HCT116 (cell line): ENCODE measurements around the gene AGAP6. TPM values are rescaled to one million over a fixed set of nuclear protein-coding genes. Genes with fewer than 3 reads are reported as not detected.
"Not testable (repeated sequence)": the region's sequence is repeated elsewhere in the genome, so short reads cannot be mapped to it uniquely, and the experiment has no call there.

Experiments used
- ATAC-seq: fragments of 200-7000 bp; cut with Tn5 transposase; 2 replicates; pipeline ENCODE4 v1.9.1; 2020; ENCODE audit warnings: mild to moderate bottlenecking, moderate library complexity
- BruUV-seq: library from RNA; stranded (reverse); fragments of 400-500 nt; replicated peaks from 2 replicates; lab custom pipeline; 2021; lab: Mats Ljungman, UMichigan
- CTCF ChIA-PET: fragments of 300-600 bp; sonication (Branson Sonifier 250); formaldehyde crosslinking; loops from one replicate; lab custom pipeline; 2021; ENCODE audit warnings: antibody characterized with exemption; lab: Charles Lee
- POLR2A ChIA-PET: fragments of 300-600, 350-600 bp; sonication (Branson Sonifier 250); formaldehyde crosslinking; loops from one replicate; lab custom pipeline; 2021; ENCODE audit warnings: antibody characterized with exemption; lab: Charles Lee
- RAD21 ChIA-PET, 2 experiments: fragments of 300-600 bp; sonication (Branson Sonifier 250); formaldehyde crosslinking; loops; one replicate each; lab custom pipeline; 2023; ENCODE audit warnings: low total read pairs in 2 of 2; ENCODE audit not compliant: uncharacterized antibody in 2 of 2, unreplicated experiment in 2 of 2, low non-redundant PET in 1 of 2; lab: Charles Lee
- DNase-seq: peaks from one replicate; pipeline ENCODE4 v3.0.0-alpha.2; 2010; ENCODE audit warnings: low read depth, low spot score
- H2AFZ ChIP-seq: fragments of 200-600 bp; shearing (Covaris generic), sonication (generic); 2 replicates; pipeline ENCODE4 v1.6.1; 2017; ENCODE audit warnings: low read depth, mixed run types, mixed read lengths, antibody characterized with exemption, low read length; ENCODE audit not compliant: poor library complexity, severe bottlenecking
- H3K27ac ChIP-seq: 2 replicates; pipeline ENCODE4 v1.5.1; 2012; ENCODE audit warnings: low read depth, low read length
- H3K27me3 ChIP-seq: fragments of 200-600 bp; sonication (generic); 2 replicates; pipeline ENCODE4 v1.6.1; 2016; ENCODE audit warnings: mixed run types, low read length, mixed read lengths; ENCODE audit not compliant: insufficient read depth
- H3K36me3 ChIP-seq, 2 experiments: fragments of 200-500 bp in 1 of 2; fragments of 200-600 bp in 1 of 2; sonication (Bioruptor generic) in 1 of 2; sonication (generic) in 1 of 2; 2 replicates each; pipeline versions ENCODE4 v1.5.1 to v1.6.1; 2014 to 2016; ENCODE audit warnings: low read length in 2 of 2, inconsistent platforms in 1 of 2, mixed read lengths in 1 of 2, mixed run types in 1 of 2; ENCODE audit not compliant: insufficient read depth in 2 of 2, control insufficient read depth in 1 of 2
- H3K4me1 ChIP-seq, 2 experiments: fragments of 200-600 bp in 1 of 2; sonication (generic) in 1 of 2; 2 replicates each; pipeline versions ENCODE4 v1.5.1 to v1.6.1; 2012 to 2017; ENCODE audit warnings: low read length in 2 of 2, inconsistent platforms in 1 of 2, mild to moderate bottlenecking in 1 of 2, mixed read lengths in 1 of 2, mixed run types in 1 of 2, moderate library complexity in 1 of 2; ENCODE audit not compliant: insufficient read depth in 2 of 2, control insufficient read depth in 1 of 2
- H3K4me2 ChIP-seq: fragments of 200-600 bp; sonication (generic); 2 replicates; pipeline ENCODE4 v1.6.1; 2017; ENCODE audit warnings: mixed run types, low read length, mixed read lengths
- H3K4me3 ChIP-seq, 2 experiments: fragments of 200-600 bp in 1 of 2; sonication (generic) in 1 of 2; replicated peaks in 1 of 2; 2 replicates each; pipeline ENCODE4 v1.5.1; 2011 to 2016; ENCODE audit warnings: low read length in 2 of 2, control low read depth in 1 of 2, low read depth in 1 of 2, mild to moderate bottlenecking in 1 of 2, mixed read lengths in 1 of 2, mixed run types in 1 of 2
- H3K79me2 ChIP-seq: fragments of 200-600 bp; sonication (generic); 2 replicates; pipeline ENCODE4 v1.6.1; 2017; ENCODE audit warnings: mild to moderate bottlenecking, mixed run types, low read length, moderate library complexity, mixed read lengths; ENCODE audit not compliant: insufficient read depth
- H3K9ac ChIP-seq: fragments of 200-600 bp; sonication (generic); 2 replicates; pipeline ENCODE4 v1.6.1; 2016; ENCODE audit warnings: low read length, mixed read lengths
- H3K9me2 ChIP-seq: fragments of 200-600 bp; sonication (generic), shearing (Covaris generic); 2 replicates; pipeline ENCODE4 v1.6.1; 2017; ENCODE audit warnings: mixed run types, mild to moderate bottlenecking, moderate library complexity; ENCODE audit not compliant: insufficient read depth
- H3K9me3 ChIP-seq, 2 experiments: fragments of 200-500 bp in 1 of 2; fragments of 200-600 bp in 1 of 2; sonication (Bioruptor generic) in 1 of 2; sonication (generic) in 1 of 2; 2 replicates each; pipeline ENCODE4 v1.6.1; 2014 to 2017; ENCODE audit warnings: low read length in 2 of 2, mixed read lengths in 2 of 2, inconsistent platforms in 1 of 2, low read depth in 1 of 2, mild to moderate bottlenecking in 1 of 2, mixed run types in 1 of 2, moderate library complexity in 1 of 2; ENCODE audit not compliant: control insufficient read depth in 1 of 2, insufficient read depth in 1 of 2
- H4K20me1 ChIP-seq: fragments of 200-600 bp; sonication (generic), shearing (Covaris generic); 2 replicates; pipeline ENCODE4 v1.6.1; 2017; ENCODE audit warnings: mixed run types, mild to moderate bottlenecking, moderate library complexity; ENCODE audit not compliant: insufficient read depth
- intact Hi-C: fragments of 100-400 bp; cut with micrococcal nuclease; formaldehyde crosslinking; loops from 2 replicates; pipeline ENCODE4 v1.10.0; 2022
- total RNA-seq: library from RNA; stranded (reverse); gene quantifications from one replicate; pipeline ENCODE4 v1.2.1, GENCODE V29; 2021; ENCODE audit not compliant: unreplicated experiment

The AGAP6 gene
- total RNA-seq, 1 experiment from 2014 or later = 13.1 TPM

DNA sequence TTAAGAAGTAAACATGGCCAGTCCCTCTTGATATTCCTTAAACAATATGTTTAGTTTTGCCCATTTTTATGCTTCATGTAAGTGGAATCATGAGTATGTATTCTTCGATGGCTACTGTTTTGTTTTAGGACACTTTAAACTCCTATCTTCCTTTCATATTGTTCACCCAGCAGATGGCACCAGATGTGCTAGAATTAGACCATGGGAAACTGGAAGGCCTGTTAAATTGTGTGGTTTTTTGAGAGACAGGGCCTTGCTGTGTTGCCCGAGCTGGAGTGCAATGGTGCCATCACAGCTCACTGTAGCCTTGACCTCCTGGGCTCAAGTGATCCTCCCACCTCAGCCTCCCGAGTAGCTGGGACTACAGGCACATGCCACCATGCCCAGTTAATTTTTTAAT lies 35.1 kb upstream of the AGAP6 start:
- H3K4me1 ChIP-seq, H3K27ac ChIP-seq, H4K20me1 ChIP-seq, H3K4me3 ChIP-seq, intact Hi-C loops, H2AFZ ChIP-seq, CTCF ChIA-PET, H3K9ac ChIP-seq, RAD21 ChIA-PET, DNase-seq, POLR2A ChIA-PET, BruUV-seq, H3K27me3 ChIP-seq, H3K9me2 ChIP-seq, H3K4me2 ChIP-seq, H3K36me3 ChIP-seq, H3K9me3 ChIP-seq: not testable (repeated sequence)
- H3K79me2 ChIP-seq = peaks cover 58% of the 10 kb centered on the region
- ATAC-seq = peak; percentile 55; the same call in 1 of the 2 replicates

DNA sequence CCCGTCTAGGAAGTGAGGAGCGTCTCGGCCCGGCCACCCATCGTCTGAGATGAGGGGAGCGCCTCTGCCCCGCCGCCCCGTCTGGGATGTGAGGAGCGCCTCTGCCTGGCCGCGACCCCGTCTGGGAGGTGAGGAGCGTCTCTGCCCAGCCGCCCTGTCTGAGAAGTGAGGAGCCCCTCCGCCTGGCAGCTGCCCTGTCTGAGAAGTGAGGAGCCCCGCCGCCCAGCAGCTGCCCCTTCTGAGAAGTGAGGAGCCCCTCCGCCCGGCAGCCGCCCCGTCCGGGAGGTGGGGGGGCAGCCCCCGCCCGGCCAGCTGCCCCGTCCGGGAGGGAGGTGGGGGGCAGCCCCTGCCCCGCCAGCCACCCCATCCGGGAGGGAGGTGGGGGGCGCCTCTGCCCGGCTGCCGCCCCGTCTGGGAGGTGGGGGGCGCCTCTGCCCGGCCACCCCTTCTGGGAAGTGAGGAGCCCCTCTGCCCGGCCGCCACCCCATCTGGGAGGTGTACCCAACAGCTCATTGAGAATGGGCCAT lies 17.8 kb upstream of the AGAP6 start:
- H3K79me2 ChIP-seq, H3K4me2 ChIP-seq, H3K4me1 ChIP-seq, H3K27ac ChIP-seq, RAD21 ChIA-PET, H3K27me3 ChIP-seq, H3K36me3 ChIP-seq, H4K20me1 ChIP-seq, H2AFZ ChIP-seq, H3K9me2 ChIP-seq, POLR2A ChIA-PET, ATAC-seq, H3K9me3 ChIP-seq, CTCF ChIA-PET, H3K4me3 ChIP-seq, BruUV-seq, DNase-seq, H3K9ac ChIP-seq, intact Hi-C loops: not testable (repeated sequence)

DNA sequence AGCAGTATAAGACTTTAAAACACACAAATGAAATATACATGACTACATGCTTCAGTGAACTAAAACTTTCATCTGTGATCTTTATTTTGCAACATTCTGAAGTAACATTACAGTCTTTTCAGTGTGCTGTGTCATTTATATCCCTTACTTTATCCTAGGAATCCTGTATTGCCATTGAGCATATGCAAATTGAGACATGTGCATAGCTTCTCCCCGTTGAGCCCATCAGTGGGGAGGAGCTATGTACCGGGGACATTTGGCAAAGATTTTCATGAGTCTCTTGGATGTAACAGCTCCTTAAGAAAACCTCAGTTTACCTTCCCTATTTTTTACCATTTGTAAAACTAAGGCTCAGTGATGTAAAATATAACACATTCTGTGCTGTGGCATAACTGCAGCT lies 16.7 kb upstream of the AGAP6 start:
- intact Hi-C loops, H3K79me2 ChIP-seq, H2AFZ ChIP-seq, RAD21 ChIA-PET, H4K20me1 ChIP-seq, H3K27me3 ChIP-seq, H3K4me2 ChIP-seq, H3K4me1 ChIP-seq, H3K27ac ChIP-seq, BruUV-seq, CTCF ChIA-PET, H3K36me3 ChIP-seq, H3K9me3 ChIP-seq, H3K4me3 ChIP-seq, H3K9me2 ChIP-seq, H3K9ac ChIP-seq, DNase-seq, ATAC-seq, POLR2A ChIA-PET: not testable (repeated sequence)

DNA sequence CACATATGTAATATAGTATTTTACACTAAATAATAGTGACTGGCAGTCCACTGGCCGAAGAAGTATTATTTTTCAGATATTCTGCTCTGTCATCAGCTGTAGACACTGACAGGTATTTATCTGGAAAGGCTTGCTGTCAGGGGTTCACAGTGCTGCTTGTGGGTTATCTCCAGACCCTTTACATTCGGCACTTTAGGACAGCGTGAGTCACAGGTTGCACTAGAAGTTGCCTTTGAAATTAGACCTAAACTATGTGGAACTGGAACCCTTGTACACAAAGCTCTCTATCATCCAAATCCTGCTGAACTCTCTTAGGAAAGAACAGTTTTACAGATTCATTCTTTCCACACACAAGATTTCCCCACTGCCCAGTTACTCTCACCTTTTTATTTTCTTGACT lies 16.1 kb upstream of the AGAP6 start:
- CTCF ChIA-PET, H3K27me3 ChIP-seq, H2AFZ ChIP-seq, H3K9me2 ChIP-seq, POLR2A ChIA-PET, ATAC-seq, H3K4me3 ChIP-seq, intact Hi-C loops, BruUV-seq, H3K27ac ChIP-seq, H3K79me2 ChIP-seq, H3K4me2 ChIP-seq, H3K9ac ChIP-seq, H4K20me1 ChIP-seq, H3K36me3 ChIP-seq, H3K9me3 ChIP-seq, RAD21 ChIA-PET, H3K4me1 ChIP-seq, DNase-seq: not testable (repeated sequence)
